Central memory CD8-positive, alpha-beta T cell (primary cell): Measurements from ENCODE around the gene SYF2.

Source experiments
- ATAC-seq: fragments of 150-1000 bp; cut with Tn5 transposase; replicated peaks from 2 replicates; pipeline ENCODE4 v1.10.0; 2022; ENCODE audit warnings: mild to moderate bottlenecking, moderate FRiP score, moderate number of reproducible peaks; ENCODE audit not compliant: poor library complexity, severe bottlenecking; ENCODE audit errors: extremely low read depth
- DNase-seq, 2 donors: peaks; one replicate each; pipeline ENCODE4 v3.0.0; 2021; ENCODE audit warnings: low spot score in 2 of 2
- H3K27ac Mint-ChIP-seq: one replicate; pipeline ENCODE4 v1.8.0; 2022; ENCODE audit warnings: low read depth, mild to moderate bottlenecking, moderate library complexity, mixed read lengths
- H3K27me3 Mint-ChIP-seq: one replicate; pipeline ENCODE4 v1.8.0; 2022; ENCODE audit warnings: mixed read lengths
- H3K36me3 Mint-ChIP-seq: one replicate; pipeline ENCODE4 v1.8.0; 2022; ENCODE audit warnings: mild to moderate bottlenecking, moderate library complexity, mixed read lengths; ENCODE audit not compliant: insufficient read depth
- H3K4me1 Mint-ChIP-seq: one replicate; pipeline ENCODE4 v1.8.0; 2022; ENCODE audit warnings: mixed read lengths
- H3K4me3 Mint-ChIP-seq: one replicate; pipeline ENCODE4 v1.8.0; 2022; ENCODE audit warnings: mild to moderate bottlenecking, moderate library complexity, mixed read lengths
- H3K9me3 Mint-ChIP-seq: one replicate; pipeline ENCODE4 v1.8.0; 2022; ENCODE audit warnings: mixed read lengths

Gene SYF2

DNA sequence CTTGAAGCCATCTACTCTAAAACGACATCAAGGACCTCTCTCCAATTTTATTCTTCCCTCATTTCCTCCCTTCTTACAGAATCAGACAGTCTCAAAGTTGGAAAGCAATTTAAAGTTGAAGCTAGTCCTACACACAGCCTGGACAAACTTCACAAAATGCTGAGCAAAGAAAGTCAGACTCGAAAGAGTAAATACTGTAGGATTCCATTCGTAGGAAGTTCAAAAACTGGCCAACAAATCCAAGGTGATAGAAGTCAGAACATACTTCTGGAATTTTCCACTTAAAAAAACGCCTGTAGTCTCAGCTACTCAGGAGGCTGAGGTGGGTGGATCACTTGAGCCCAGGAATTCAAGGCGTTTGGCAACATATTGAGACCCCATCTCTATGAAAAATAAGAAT is 19.6 kb downstream of the SYF2 start:
- no peak for DNase-seq
- H3K36me3 Mint-ChIP-seq: peaks cover 4% of the 10 kb centered on the region
- no peaks in the 10 kb centered on the region for H3K9me3 Mint-ChIP-seq
- H3K27ac Mint-ChIP-seq: no peak overlapping the region
- peaks cover 29% of the 10 kb centered on the region for H3K27me3 Mint-ChIP-seq
- no peak for ATAC-seq
- H3K4me1 Mint-ChIP-seq: no peaks in the 10 kb centered on the region
- no peak overlapping the region for H3K4me3 Mint-ChIP-seq

DNA sequence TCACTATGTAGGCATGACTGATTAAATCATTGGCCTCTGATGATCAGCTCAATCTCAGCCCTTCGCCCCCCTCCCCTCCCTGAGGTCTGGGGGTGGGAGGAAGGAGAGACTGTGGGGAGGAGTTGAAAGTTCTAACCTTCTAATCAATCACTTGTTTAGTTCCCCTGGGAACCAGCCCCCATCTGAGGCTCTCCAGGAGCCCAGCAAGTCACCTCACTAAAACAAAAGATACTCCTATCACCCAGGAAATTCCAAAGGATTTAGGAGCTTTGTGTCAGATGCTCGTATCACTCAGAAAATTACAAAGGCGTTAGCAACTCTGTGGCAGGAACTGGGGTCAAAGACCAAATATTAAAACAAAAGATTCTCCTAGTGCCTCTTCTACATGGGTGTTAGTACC is 21.6 kb downstream of the SYF2 start:
- H3K9me3 Mint-ChIP-seq: no peaks in the 10 kb centered on the region
- no peak overlapping the region for H3K4me3 Mint-ChIP-seq
- no peak for ATAC-seq
- peaks cover 29% of the 10 kb centered on the region for H3K27me3 Mint-ChIP-seq
- no peak for DNase-seq
- no peak overlapping the region for H3K27ac Mint-ChIP-seq
- H3K36me3 Mint-ChIP-seq: peaks cover 3% of the 10 kb centered on the region
- H3K4me1 Mint-ChIP-seq: no peaks in the 10 kb centered on the region

DNA sequence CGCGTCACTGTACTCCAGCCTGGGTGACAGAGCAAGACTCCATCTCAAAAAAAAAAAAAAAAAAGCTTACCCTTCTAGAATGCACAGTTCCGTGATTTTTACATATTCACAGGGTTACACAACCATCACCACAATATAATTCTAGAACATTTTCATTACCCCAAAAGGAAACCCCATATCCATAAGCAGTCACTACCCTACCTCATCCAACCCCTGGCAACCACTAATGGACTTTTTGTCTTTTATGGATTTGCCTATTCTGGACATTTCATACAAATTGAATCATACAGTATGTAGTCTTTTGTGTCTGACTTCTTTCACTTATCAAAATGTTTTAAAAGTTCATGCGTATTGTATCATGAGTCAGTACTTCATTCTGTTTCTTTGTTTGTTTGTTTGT is 22.8 kb downstream of the SYF2 start:
- Mint-ChIP-seq H3K27me3 (peaks cover 29% of the 10 kb centered on the region), H3K36me3 (peaks cover 3% of the 10 kb centered on the region), H3K27ac (no peak overlapping the region), H3K9me3 (no peaks in the 10 kb centered on the region), H3K4me1 (no peaks in the 10 kb centered on the region), H3K4me3 (no peak overlapping the region)
- no peak for DNase-seq
- no peak for ATAC-seq

DNA sequence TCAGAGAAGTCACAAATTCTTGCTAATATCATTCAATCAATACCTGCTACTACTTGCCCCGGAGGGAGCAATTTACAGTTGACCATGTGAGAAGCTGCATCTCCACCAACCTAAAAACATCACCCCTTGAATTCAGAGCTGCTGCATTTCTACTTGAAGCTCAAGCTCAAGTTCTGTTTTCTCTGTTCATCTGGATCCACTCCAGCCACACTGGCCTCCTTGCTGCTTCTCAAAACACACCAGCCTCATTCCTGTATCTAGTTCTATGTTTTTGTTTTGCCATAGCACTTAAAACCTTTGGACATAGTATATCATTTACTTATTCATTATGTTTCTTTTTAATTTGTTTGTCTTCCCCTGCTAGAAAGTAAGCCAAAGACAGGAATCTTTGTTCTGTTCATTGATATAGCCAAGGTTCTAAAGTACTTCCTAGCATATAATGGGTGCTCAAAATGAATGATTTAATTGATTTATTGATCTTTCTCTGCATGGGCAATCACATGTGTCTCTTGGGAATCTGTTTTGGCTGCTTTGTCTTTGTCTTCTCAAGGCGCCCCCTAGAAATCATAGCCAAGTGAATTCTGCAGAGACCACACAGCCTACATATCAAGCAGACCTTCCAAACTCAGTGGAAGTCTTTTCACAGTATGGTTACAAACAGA is 23.6 kb downstream of the SYF2 start:
- H3K4me1 Mint-ChIP-seq: no peaks in the 10 kb centered on the region
- peaks cover 29% of the 10 kb centered on the region for H3K27me3 Mint-ChIP-seq
- H3K4me3 Mint-ChIP-seq: no peak overlapping the region
- no peak for DNase-seq
- ATAC-seq: no peak
- H3K27ac Mint-ChIP-seq: no peak overlapping the region
- H3K36me3 Mint-ChIP-seq: peaks cover 3% of the 10 kb centered on the region
- no peaks in the 10 kb centered on the region for H3K9me3 Mint-ChIP-seq

DNA sequence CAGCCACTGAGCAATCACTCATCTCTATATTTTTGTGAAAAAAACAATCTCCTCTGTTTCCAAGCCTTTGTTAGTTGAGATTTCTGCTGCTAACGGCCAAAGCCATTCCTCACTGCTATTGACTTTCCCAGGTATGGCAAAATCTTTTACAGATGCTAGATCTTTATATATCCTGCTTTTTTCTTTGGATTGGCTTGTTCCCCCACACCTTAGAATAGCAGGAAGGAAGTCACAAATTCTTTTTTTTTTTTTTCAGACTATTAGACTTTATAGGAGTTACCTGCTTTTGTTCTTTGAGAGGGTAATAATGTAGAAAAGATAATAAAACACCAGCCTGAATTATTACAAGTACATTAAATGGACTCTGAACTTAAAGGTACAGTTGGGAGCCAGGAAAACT is 24.2 kb downstream of the SYF2 start:
- no peak overlapping the region for H3K4me3 Mint-ChIP-seq
- DNase-seq: no peak
- H3K36me3 Mint-ChIP-seq: peaks cover 3% of the 10 kb centered on the region
- H3K27me3 Mint-ChIP-seq: peaks cover 29% of the 10 kb centered on the region
- no peaks in the 10 kb centered on the region for H3K4me1 Mint-ChIP-seq
- no peaks in the 10 kb centered on the region for H3K9me3 Mint-ChIP-seq
- H3K27ac Mint-ChIP-seq: no peak overlapping the region
- ATAC-seq: no peak

DNA sequence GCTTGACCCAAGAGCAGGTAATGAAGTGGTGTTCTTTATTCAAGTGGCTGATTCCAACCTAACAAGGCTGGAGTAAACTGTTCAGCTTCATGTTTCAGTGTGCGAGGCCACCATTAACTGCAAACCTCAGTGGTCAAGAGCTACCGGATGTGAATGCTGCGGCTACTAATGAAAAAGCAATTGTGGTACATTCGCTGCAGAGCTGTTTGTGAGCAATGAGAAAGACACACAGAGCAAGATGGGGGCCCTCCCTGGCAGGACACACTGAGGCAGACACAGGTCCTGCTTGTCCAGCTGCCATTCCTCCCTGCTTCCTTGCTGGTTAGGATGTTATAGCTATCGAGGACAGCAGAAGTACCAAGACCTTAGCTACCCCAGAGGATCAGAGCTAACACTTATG is 26.1 kb downstream of the SYF2 start:
- no peak overlapping the region for H3K4me3 Mint-ChIP-seq
- no peak for DNase-seq
- ATAC-seq: no peak
- H3K9me3 Mint-ChIP-seq: no peaks in the 10 kb centered on the region
- no peak overlapping the region for H3K27ac Mint-ChIP-seq
- H3K4me1 Mint-ChIP-seq: no peaks in the 10 kb centered on the region
- H3K27me3 Mint-ChIP-seq: peaks cover 17% of the 10 kb centered on the region
- H3K36me3 Mint-ChIP-seq: peaks cover 3% of the 10 kb centered on the region

DNA sequence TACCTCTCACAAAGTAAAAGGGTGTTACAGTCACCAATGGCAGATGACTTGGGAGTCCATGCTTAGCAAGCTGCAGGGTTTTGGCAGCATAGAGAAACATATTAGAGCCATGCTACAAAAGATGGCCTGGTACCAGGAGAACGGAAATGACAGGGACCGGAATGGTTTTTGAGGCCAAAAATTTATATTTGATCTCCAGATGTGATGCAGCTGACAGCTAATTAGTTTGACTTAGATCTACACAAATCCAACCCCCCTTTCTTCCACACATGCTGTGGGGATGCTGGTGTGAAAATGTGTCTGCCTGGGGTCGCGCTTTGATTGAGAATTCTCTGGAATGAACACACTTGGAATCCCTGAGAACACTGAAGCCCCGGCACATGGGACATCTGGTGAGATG is 26.5 kb downstream of the SYF2 start:
- Mint-ChIP-seq H3K36me3 (peaks cover 3% of the 10 kb centered on the region), H3K4me1 (no peaks in the 10 kb centered on the region), H3K27me3 (peaks cover 13% of the 10 kb centered on the region), H3K27ac (no peak overlapping the region), H3K4me3 (no peak overlapping the region), H3K9me3 (no peaks in the 10 kb centered on the region)
- no peak for ATAC-seq
- no peak for DNase-seq

DNA sequence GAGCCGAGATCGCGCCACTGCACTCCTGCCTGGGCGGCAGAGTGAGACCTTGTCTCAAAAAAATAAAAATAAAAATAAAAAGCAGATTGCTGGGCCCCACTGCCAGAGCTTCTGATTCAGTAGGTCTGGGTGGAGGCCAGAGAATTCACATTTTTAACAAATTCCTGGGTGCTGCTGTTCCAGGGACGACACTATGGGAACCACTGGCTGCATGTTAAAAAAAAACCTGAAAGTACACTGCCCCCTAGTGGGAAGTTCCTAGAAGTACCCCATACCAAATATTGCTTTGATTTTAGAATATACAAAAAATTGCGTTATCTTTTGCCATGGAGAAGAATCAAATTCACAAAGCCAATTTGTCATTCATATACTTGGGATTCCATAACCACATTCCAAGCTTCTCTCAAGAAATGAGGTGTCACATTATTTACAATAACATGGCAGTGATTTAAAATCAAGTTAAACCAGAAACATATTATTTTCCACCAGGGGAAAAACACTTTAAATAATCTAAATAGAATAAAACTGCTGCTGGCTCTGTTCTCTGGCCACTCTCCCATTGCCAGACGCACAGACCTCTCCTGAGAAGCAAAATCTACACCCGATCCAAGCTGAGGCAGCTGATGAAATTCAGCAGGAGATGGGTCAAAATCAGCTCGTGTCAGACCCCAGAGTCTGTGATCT is 27.4 kb downstream of the SYF2 start:
- H3K27ac Mint-ChIP-seq: no peak overlapping the region
- peak in 1 of 2 donors; percentile 13 for DNase-seq
- no peak overlapping the region for H3K4me3 Mint-ChIP-seq
- no peaks in the 10 kb centered on the region for H3K4me1 Mint-ChIP-seq
- no peak for ATAC-seq
- no peaks in the 10 kb centered on the region for H3K9me3 Mint-ChIP-seq
- peaks cover 2% of the 10 kb centered on the region for H3K36me3 Mint-ChIP-seq
- peaks cover 5% of the 10 kb centered on the region for H3K27me3 Mint-ChIP-seq

DNA sequence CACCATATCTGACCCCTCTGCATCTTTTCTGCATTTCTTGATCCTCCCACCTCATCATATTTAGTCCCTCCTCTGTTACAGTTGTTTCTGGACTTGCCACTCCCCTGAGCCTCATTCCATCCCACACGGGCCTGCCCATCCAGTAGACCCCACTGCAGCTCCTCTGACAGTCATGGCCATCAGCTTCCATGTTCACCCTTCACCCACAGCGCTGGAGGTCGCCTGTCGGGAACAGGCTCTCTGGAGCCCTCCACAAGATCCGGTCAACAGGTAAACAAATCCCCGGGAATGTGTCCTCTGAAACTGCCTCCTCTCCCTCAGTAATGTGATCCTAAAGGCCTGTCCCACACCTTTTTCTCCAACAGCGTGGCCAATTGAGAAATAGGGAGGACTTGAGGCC is 31.3 kb downstream of the SYF2 start:
- no peaks in the 10 kb centered on the region for H3K9me3 Mint-ChIP-seq
- no peak overlapping the region for H3K4me3 Mint-ChIP-seq
- peaks cover 10% of the 10 kb centered on the region for H3K4me1 Mint-ChIP-seq
- no peaks in the 10 kb centered on the region for H3K27me3 Mint-ChIP-seq
- no peak for ATAC-seq
- no peaks in the 10 kb centered on the region for H3K36me3 Mint-ChIP-seq
- no peak for DNase-seq
- no peak overlapping the region for H3K27ac Mint-ChIP-seq

DNA sequence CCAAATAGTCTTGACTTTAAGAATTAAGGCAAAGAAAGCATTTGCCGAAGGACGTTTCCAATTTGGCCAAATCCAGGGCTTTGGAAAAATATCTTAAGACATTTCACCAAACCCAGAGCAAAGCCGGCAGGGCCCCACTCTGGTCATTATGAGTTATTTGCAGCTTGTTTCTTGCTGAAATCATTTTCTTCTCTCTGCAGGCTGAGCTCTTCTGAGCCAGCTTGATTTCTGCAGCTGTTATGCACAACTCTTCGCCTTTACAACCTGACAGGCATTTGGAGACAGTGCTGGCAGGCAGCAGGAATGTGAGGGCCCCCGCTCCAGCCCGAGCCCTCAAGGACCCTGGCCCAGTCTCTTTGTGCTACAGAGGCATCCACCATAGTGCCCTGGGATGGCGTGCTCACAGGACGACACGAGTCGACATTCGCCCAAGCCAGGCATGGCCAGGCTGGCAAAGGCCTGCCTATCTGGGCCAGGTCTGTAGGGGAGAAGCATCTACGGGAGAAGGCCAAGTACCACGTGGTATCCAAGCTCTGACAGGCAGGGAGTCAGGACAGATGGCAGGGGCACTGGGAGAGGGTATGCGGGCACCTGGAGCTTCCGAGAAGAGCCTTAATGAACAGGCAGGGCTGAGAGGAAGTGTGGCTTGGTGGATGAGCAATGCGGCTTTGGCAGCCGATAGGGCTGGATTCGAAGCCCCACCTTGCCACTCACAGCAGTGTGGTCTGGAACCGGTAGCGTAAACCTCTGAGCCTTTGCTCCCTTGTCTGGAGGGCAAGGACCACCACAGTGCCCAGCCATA is 32.3 kb downstream of the SYF2 start:
- Mint-ChIP-seq H3K4me1 (peaks cover 10% of the 10 kb centered on the region), H3K27me3 (no peaks in the 10 kb centered on the region), H3K36me3 (no peaks in the 10 kb centered on the region), H3K27ac (no peak overlapping the region), H3K9me3 (no peaks in the 10 kb centered on the region), H3K4me3 (no peak overlapping the region)
- ATAC-seq (no peak), DNase-seq (no peak)

DNA sequence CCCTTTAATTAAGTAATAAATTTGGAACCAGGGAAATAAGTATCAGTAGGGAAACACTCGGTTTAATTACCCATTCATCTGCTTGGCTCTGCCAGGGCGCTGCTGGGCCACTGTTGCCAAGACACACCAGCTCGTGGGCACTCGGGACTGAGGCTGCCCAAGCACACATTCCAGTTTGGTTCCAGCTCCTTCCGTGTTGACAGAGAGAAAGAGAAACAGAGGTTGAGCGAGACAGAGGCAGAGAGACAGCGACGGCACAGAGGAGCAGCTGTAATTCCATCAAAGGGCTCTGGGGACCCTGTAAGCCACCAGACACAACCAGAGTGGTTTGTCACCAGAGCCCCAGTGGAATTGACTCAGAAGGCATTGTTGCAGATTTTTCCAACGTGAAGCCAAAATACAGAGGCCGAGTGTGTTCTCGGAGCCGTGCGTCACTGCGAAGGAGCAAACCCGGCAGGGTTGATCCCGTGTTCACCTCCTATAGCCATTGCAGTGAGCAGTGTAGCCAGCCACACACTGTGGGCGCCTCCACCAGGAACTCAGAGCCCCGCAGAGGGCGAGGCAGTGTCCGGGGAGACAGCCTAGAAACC is 33.5 kb downstream of the SYF2 start:
- H3K9me3 Mint-ChIP-seq: no peaks in the 10 kb centered on the region
- no peaks in the 10 kb centered on the region for H3K27me3 Mint-ChIP-seq
- DNase-seq (no peak), ATAC-seq (no peak)
- no peaks in the 10 kb centered on the region for H3K36me3 Mint-ChIP-seq
- no peak overlapping the region for H3K4me3 Mint-ChIP-seq
- peaks cover 16% of the 10 kb centered on the region for H3K4me1 Mint-ChIP-seq
- no peak overlapping the region for H3K27ac Mint-ChIP-seq

DNA sequence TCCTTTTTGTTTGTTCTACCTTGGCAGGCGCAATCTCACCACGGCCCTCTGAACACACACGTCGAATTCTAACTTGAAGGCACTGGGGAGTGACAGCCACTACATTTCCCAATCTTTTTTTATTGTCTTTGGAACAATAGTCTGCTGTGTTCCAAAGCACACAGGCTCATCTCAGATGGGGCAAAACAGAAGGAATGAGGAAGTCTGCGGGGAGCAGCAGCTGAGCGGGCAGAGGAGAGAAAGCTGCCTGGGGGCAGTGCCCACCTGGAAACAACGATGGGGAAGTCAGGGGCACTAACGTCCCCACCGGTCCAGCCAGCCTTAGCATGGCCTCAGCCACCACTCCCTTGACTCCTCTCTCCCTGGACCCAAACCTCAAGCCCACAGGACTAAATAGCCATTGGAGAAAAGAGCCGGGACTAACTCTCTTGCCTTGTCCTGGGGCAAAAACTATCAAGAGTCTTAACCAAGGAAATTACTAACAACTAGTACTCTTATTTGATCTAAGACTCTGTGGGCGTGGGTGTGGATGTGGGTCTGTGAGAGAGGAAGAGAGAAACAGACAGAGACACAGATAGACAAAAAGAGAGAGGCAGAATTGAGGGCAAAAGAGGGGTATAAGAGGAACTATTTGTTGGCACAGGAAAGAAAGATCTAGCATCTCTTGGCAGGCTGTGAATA is 34.2 kb downstream of the SYF2 start:
- DNase-seq (no peak), ATAC-seq (no peak)
- no peaks in the 10 kb centered on the region for H3K9me3 Mint-ChIP-seq
- no peak overlapping the region for H3K27ac Mint-ChIP-seq
- H3K27me3 Mint-ChIP-seq: no peaks in the 10 kb centered on the region
- peaks cover 16% of the 10 kb centered on the region for H3K4me1 Mint-ChIP-seq
- no peak overlapping the region for H3K4me3 Mint-ChIP-seq
- H3K36me3 Mint-ChIP-seq: no peaks in the 10 kb centered on the region
